ENCODE measurements around the gene OR10J4. TPM values are rescaled to one million over a fixed set of nuclear protein-coding genes. Genes with fewer than 3 reads are reported as not detected.

Gene OR10J4
- not detected for total RNA-seq

DNA sequence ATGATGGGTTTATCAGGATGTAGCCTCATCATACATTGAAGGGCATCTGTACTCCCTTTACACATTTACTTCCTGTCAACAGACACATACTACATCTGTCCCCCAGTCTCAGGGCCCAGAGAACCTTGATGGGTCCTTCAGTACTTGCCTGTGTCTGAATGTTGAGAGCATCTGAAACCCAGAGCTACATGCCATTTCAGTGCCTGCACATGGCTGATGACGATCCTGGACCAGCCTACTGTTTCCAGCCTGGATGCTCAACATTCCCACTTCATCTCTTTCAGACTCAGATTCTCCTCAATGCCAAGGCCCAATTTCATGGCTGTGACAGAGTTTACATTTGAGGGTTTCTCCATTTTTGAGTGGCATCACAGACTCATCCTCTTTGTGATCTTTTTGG lies at the start of gene OR10J4:
Gene OR10J4 (plus strand): TSS at position 301 of the 400 bp plus-strand sequence.
- no peak for DNase-seq
- Histone ChIP-seq H3K4me1 (no peaks in the 10 kb centered on the region), H3K9ac (ENCODE audit: low read depth in 2 of 2, low read length in 2 of 2) (no peak within 1 kb of the TSS), H3K36me3 (no peaks in the 10 kb centered on the region), H3K4me3 (no peak within 1 kb of the TSS), H3K9me3 (no peaks in the 10 kb centered on the region), H3K27ac (no peak within 1 kb of the TSS), H3K27me3 (no peaks in the 10 kb centered on the region)
- TF ChIP-seq, protein P1, sequence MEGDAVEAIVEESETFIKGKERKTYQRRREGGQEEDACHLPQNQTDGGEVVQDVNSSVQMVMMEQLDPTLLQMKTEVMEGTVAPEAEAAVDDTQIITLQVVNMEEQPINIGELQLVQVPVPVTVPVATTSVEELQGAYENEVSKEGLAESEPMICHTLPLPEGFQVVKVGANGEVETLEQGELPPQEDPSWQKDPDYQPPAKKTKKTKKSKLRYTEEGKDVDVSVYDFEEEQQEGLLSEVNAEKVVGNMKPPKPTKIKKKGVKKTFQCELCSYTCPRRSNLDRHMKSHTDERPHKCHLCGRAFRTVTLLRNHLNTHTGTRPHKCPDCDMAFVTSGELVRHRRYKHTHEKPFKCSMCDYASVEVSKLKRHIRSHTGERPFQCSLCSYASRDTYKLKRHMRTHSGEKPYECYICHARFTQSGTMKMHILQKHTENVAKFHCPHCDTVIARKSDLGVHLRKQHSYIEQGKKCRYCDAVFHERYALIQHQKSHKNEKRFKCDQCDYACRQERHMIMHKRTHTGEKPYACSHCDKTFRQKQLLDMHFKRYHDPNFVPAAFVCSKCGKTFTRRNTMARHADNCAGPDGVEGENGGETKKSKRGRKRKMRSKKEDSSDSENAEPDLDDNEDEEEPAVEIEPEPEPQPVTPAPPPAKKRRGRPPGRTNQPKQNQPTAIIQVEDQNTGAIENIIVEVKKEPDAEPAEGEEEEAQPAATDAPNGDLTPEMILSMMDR (IDR thresholded peaks at IDR 0.05), result no peak
- intact Hi-C loops (cut with DNase I), result no loop called here

GRCh38 chr1:159406821-159407220 lies 25.2 kb upstream of the OR10J4 start:
- H3K9ac ChIP-seq (ENCODE audit: low read depth in 2 of 2, low read length in 2 of 2), result no peak overlapping the region
- no peak overlapping the region for H3K4me3 ChIP-seq
- H3K4me1 ChIP-seq, result no peaks in the 10 kb centered on the region
- no peak for DNase-seq
- H3K36me3 ChIP-seq, result no peaks in the 10 kb centered on the region
- no peaks in the 10 kb centered on the region for H3K27me3 ChIP-seq
- TF ChIP-seq, protein P1 (IDR thresholded peaks at IDR 0.05), result no peak
- H3K27ac ChIP-seq, result no peak overlapping the region
- intact Hi-C loops (cut with DNase I), result no loop called here
- no peaks in the 10 kb centered on the region for H3K9me3 ChIP-seq

DNA sequence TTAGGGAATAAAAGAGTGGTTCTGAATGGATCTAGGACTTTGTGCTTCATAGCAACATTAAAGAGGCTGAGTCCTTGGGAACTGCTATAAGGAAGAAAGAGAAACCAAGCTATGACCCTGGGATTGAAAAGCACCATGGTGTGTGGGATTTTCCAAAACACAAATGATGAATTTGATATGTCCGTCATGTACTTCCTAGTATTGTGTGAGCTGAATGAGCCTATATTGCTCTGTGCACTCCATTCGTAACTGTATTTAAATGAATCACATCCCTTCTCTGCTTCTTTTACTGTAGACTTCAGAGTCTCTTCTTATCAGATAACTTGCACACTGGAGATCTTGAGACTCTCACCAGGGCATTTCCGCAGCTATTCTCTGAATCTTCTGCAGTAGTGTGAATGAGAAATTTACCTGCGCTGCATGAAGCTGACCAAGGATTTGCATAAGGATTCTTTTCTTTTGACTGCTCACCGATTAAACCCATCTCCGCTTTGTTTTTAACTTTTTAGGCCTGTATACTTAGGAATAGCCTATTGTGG lies 23.1 kb upstream of the OR10J4 start:
- Histone ChIP-seq H3K4me3 (no peak overlapping the region), H3K27me3 (no peaks in the 10 kb centered on the region), H3K27ac (no peak overlapping the region), H3K36me3 (no peaks in the 10 kb centered on the region), H3K9ac (ENCODE audit: low read depth in 2 of 2, low read length in 2 of 2) (no peak overlapping the region), H3K4me1 (no peaks in the 10 kb centered on the region), H3K9me3 (no peaks in the 10 kb centered on the region)
- no peak for DNase-seq
- TF ChIP-seq, protein P1 (IDR thresholded peaks at IDR 0.05), result no peak
- intact Hi-C loops (cut with DNase I), result no loop called here

DNA sequence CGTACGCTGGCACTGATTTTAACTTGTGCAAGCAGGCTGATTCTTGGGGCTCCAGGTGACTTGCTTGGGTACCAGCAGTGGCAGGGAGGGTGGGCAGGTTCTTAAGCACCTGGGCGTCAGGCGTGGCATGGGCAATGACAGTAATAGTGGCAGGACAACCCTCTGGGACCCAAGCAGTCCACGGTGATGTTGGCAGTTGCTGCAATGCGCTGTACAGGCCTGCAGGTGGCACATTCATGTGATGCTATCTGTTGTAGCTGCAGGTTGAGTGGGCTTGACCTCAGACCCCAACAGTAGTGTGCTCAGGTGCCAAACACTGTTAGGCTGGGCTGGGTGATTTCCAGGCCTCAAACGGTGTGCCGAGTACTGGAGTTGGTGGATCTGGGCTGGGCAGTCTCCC lies 10.2 kb upstream of the OR10J4 start:
- TF ChIP-seq, protein P1 (IDR thresholded peaks at IDR 0.05), result no peak
- Histone ChIP-seq H3K27me3 (no peaks in the 10 kb centered on the region), H3K9ac (ENCODE audit: low read depth in 2 of 2, low read length in 2 of 2) (no peak overlapping the region), H3K4me3 (no peak overlapping the region), H3K4me1 (no peaks in the 10 kb centered on the region), H3K9me3 (no peaks in the 10 kb centered on the region), H3K27ac (no peak overlapping the region), H3K36me3 (no peaks in the 10 kb centered on the region)
- intact Hi-C loops (cut with DNase I), result no loop called here
- no peak for DNase-seq

DNA sequence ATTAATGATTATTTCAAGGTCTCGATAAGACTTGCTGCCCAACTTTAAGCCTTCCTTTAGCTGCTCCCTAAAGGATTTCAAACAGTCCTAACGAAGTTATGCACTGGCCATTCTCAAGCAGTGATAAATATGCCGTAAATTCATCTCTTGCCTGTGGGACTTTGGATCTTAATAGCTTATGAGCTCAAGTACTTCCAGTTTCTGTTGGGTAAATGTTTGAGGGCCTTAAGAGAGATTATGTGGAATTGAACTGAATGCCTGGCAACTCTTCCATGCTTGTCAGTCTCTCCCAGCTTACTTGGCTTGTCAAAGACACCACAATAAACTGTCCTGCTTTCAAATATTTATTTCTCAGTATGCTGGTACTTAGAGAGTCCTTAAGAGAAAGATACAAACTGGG lies 3.5 kb upstream of the OR10J4 start:
- Histone ChIP-seq H3K27ac (no peak overlapping the region), H3K9ac (ENCODE audit: low read depth in 2 of 2, low read length in 2 of 2) (no peak overlapping the region), H3K4me3 (no peak overlapping the region), H3K9me3 (no peaks in the 10 kb centered on the region), H3K27me3 (no peaks in the 10 kb centered on the region), H3K36me3 (no peaks in the 10 kb centered on the region), H3K4me1 (no peaks in the 10 kb centered on the region)
- no peak for DNase-seq
- TF ChIP-seq, protein P1 (IDR thresholded peaks at IDR 0.05), result no peak
- intact Hi-C loops (cut with DNase I), result no loop called here

All from colonic mucosa (tissue), 4 donors.